ENCODE data around the gene PNO1.

PNO1 gene

DNA sequence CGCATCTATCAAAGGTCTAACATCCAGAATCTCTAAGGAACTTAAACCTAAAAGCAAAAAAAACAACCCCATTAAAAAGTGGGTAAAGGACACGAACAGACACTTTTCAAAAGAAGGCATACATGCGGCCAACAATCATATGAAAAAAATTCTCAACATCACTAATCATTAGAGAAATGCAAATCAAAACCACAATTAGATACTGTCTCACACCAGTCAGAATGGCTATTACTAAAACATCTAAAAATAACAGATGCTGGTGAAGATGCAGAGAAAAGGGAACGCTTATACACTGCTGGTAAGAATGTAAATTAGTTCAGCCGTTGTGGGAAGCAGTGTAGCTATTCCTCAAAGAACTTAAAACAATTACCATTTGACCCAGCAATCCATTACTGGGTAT, 56.7 kb downstream of the PNO1 start:
- intact Hi-C loops (cut with DNase I; ENCODE audit: low total_unique reads) = no loop called here
- Histone ChIP-seq H3K4me3 (no peak overlapping the region), H3K27me3 (no peaks in the 10 kb centered on the region), H3K9me3 (no peaks in the 10 kb centered on the region), H3K27ac (no peak overlapping the region), H3K36me3 (no peaks in the 10 kb centered on the region), H3K4me1 (peaks cover 0 to 36% (median 13%) of the 10 kb centered on the region in 4 donors)
- no peak for DNase-seq
- TF ChIP-seq, protein P1, sequence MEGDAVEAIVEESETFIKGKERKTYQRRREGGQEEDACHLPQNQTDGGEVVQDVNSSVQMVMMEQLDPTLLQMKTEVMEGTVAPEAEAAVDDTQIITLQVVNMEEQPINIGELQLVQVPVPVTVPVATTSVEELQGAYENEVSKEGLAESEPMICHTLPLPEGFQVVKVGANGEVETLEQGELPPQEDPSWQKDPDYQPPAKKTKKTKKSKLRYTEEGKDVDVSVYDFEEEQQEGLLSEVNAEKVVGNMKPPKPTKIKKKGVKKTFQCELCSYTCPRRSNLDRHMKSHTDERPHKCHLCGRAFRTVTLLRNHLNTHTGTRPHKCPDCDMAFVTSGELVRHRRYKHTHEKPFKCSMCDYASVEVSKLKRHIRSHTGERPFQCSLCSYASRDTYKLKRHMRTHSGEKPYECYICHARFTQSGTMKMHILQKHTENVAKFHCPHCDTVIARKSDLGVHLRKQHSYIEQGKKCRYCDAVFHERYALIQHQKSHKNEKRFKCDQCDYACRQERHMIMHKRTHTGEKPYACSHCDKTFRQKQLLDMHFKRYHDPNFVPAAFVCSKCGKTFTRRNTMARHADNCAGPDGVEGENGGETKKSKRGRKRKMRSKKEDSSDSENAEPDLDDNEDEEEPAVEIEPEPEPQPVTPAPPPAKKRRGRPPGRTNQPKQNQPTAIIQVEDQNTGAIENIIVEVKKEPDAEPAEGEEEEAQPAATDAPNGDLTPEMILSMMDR (IDR thresholded peaks at IDR 0.05) = no peak

DNA sequence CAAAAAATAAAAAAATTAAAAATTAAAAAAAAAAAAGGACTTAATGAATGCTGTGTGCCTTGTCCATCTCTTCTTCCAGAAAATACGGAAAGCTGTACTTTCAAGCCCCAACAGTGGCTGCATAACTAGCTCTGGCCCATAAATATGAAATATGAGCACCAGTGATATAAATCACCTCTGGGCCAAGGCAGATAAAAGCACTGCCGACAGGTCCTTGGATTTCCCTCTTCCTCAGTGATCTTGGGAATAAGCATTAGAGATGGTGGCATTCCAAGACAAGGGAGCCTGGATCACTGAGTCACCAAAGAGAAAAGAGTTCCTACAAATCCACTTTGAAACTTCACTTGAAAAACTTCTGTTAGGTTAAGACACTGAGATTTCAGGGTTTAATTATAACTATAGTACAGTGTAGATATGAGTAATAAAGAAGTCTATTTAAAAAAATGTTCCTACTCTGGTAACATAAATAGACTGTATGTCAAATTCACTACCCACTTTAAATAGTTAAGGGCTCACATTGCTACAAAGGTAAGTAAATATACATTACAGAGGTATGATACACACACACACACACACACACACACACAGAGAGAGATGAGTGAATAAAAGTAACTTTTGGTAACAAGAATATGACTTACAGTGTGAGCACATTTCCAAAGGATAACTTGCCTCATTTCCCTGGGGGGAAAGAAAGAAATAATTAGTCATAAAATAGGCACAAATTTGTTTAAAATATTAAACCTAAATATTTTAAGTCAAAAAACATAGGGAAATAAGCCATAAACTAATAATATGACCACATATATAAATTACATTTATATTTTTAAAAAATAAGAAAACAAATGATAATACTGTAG, 59.0 kb downstream of the PNO1 start:
- no peak for DNase-seq
- Histone ChIP-seq H3K27me3 (no peaks in the 10 kb centered on the region), H3K27ac (peak overlapping the region in 1 of 2 donors; percentile 8), H3K9me3 (no peaks in the 10 kb centered on the region), H3K4me3 (no peak overlapping the region), H3K4me1 (peaks cover 0 to 39% (median 15%) of the 10 kb centered on the region in 4 donors), H3K36me3 (no peaks in the 10 kb centered on the region)
- TF ChIP-seq, protein P1 (IDR thresholded peaks at IDR 0.05) = no peak
- intact Hi-C loops (cut with DNase I; ENCODE audit: low total_unique reads) = no loop called here

DNA sequence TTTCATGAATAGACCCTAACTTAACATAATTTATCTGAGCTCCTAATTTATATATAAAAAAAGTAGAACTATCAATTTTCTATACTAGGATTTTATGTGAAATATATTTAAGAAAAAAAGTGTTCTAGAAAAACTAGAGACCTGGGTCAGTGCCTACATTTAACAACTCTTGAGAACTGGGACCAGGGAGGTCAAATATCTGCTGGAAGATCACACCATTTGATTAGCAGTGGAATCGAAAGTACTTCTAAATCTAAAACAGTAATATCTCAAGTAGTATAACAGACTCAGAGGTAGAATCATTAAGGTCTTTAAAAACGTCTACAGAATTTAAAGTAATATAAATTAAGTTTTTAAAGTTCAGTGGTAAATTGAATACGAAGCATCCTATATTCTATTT, 60.0 kb downstream of the PNO1 start:
- intact Hi-C loops (cut with DNase I; ENCODE audit: low total_unique reads) = no loop called here
- no peaks in the 10 kb centered on the region for H3K36me3 ChIP-seq
- H3K27ac ChIP-seq = no peak overlapping the region
- H3K27me3 ChIP-seq = no peaks in the 10 kb centered on the region
- no peak overlapping the region for H3K4me3 ChIP-seq
- no peaks in the 10 kb centered on the region for H3K9me3 ChIP-seq
- TF ChIP-seq, protein P1 (IDR thresholded peaks at IDR 0.05) = no peak
- peaks cover 0 to 46% (median 18%) of the 10 kb centered on the region in 4 donors for H3K4me1 ChIP-seq
- no peak for DNase-seq

DNA sequence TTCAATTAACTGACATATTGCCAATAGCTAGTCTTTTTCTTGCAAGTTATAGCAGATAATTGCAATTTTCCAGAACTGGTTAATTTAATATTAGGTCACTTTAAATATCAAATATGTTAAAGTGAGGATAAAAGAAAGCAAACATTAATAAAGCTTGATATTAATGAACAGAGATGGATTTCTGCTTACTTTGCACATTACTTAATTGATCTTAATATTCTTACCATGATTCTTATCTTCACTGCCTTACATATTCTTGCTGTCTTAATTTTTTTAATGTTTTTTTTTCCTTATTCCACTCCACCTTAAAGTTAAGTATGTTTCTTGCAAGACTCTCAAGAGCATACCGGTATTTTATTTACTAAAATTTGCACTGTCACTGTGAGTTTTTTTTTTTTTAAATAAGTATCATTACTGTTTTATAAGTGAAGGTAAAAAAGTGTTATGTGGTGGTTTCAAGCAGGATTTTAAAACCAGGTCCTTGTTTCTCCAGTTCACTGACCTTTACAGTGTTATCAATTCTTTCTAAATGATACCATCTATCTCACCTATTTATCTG, 60.7 kb downstream of the PNO1 start:
- TF ChIP-seq, protein P1 (IDR thresholded peaks at IDR 0.05) = no peak
- no peak for DNase-seq
- intact Hi-C loops (cut with DNase I; ENCODE audit: low total_unique reads) = no loop called here
- Histone ChIP-seq H3K27me3 (no peaks in the 10 kb centered on the region), H3K4me3 (no peak overlapping the region), H3K27ac (no peak overlapping the region), H3K9me3 (no peaks in the 10 kb centered on the region), H3K36me3 (no peaks in the 10 kb centered on the region), H3K4me1 (peaks cover 0 to 53% (median 21%) of the 10 kb centered on the region in 4 donors)

DNA sequence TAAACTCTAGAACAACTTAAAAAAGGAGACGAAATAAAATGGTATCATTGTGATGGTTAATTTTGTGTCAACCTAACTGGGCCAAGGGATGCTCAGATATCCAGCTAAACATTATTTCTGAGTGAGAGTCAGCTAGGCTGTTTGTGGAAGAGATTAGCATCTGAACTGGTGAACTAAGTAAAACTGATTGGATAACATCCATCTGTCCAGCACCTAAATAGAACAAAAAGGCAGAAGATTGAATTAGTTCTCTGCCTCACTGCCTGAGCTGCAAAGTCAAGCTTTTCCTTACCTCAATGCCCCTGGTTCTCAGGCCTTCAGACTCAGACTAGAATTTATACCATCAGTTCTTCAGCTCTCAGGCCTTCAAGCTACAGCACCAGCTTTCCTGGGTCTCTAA, 64.6 kb downstream of the PNO1 start:
- Histone ChIP-seq H3K9me3 (no peaks in the 10 kb centered on the region), H3K27ac (no peak overlapping the region), H3K27me3 (no peaks in the 10 kb centered on the region), H3K4me3 (no peak overlapping the region), H3K4me1 (peaks cover 0 to 71% (median 16%) of the 10 kb centered on the region in 4 donors), H3K36me3 (no peaks in the 10 kb centered on the region)
- TF ChIP-seq, protein P1 (IDR thresholded peaks at IDR 0.05) = no peak
- no peak for DNase-seq
- intact Hi-C loops (cut with DNase I; ENCODE audit: low total_unique reads) = no loop called here
